GM18867 (cell line): ENCODE measurements around the gene PAX3.
A peak's percentile ranks its signal among the peaks of the same experiment; 100 is the strongest.

Experiments
- ATAC-seq: cut with Tn5 transposase; IDR thresholded peaks from one replicate; pipeline ENCODE4 v1.9.1; 2021; ENCODE audit warnings: mild to moderate bottlenecking, moderate library complexity; ENCODE audit not compliant: unreplicated experiment

PAX3 gene

GRCh38 chr2:222272446-222273015, 26.3 kb downstream of the PAX3 start:
- no peak for ATAC-seq

- no peak for ATAC-seq
These were observed 26.9 kb downstream of the PAX3 start for GRCh38 chr2:222271854-222272253.

GRCh38 chr2:222270396-222270795, 28.4 kb downstream of the PAX3 start:
- no peak for ATAC-seq

- ATAC-seq: no peak
These were observed 29.7 kb downstream of the PAX3 start for GRCh38 chr2:222269132-222269531.

GRCh38 chr2:222268311-222268990, 30.3 kb downstream of the PAX3 start:
- ATAC-seq: no peak

- ATAC-seq: no peak
These were observed 33.9 kb downstream of the PAX3 start for GRCh38 chr2:222264791-222265320.

GRCh38 chr2:222261504-222261903, 37.3 kb downstream of the PAX3 start:
- ATAC-seq: no peak

- no peak for ATAC-seq
These were observed 41.2 kb downstream of the PAX3 start for GRCh38 chr2:222257645-222258044.

- ATAC-seq: no peak
These were observed 42.5 kb downstream of the PAX3 start for GRCh38 chr2:222256250-222256649.

GRCh38 chr2:222255090-222255489, 43.7 kb downstream of the PAX3 start:
- ATAC-seq: no peak

- peak; percentile 42 for ATAC-seq
These were observed 48.5 kb downstream of the PAX3 start for GRCh38 chr2:222250313-222250712.

- no peak for ATAC-seq
These were observed 49.4 kb downstream of the PAX3 start for GRCh38 chr2:222249444-222249843.

GRCh38 chr2:222248818-222249217, 50.0 kb downstream of the PAX3 start:
- no peak for ATAC-seq

GRCh38 chr2:222248256-222248655, 50.5 kb downstream of the PAX3 start:
- ATAC-seq: peak; percentile 63

GRCh38 chr2:222242532-222242931, 56.3 kb downstream of the PAX3 start:
- peak; percentile 82 for ATAC-seq

- ATAC-seq: no peak
These were observed 57.5 kb downstream of the PAX3 start for GRCh38 chr2:222241128-222241870.

- ATAC-seq: no peak
These were observed 58.1 kb downstream of the PAX3 start for GRCh38 chr2:222240676-222241049.

- no peak for ATAC-seq
These were observed 58.7 kb downstream of the PAX3 start for GRCh38 chr2:222239945-222240675.

- no peak for ATAC-seq
These were observed 59.7 kb downstream of the PAX3 start for GRCh38 chr2:222239091-222239490.

GRCh38 chr2:222238072-222238471, 60.7 kb downstream of the PAX3 start:
- no peak for ATAC-seq

GRCh38 chr2:222232839-222233238, 66.0 kb downstream of the PAX3 start:
- no peak for ATAC-seq
